PC-9 (cell line): ENCODE measurements around the gene PPAN. TPM values are rescaled to one million over a fixed set of nuclear protein-coding genes. Genes with fewer than 3 reads are reported as not detected.

Source experiments
- BruUV-seq: library from RNA; stranded (reverse); fragments of 400-500 nt; replicated peaks from 2 replicates; lab custom pipeline; 2021; lab: Mats Ljungman, UMichigan
- CTCF ChIA-PET: fragments of 300-600 bp; sonication (Branson Sonifier 250); formaldehyde crosslinking; loops from one replicate; lab custom pipeline; 2022; ENCODE audit warnings: antibody characterized with exemption; lab: Charles Lee
- POLR2A ChIA-PET: fragments of 300-600 bp; sonication (Branson Sonifier 250); formaldehyde crosslinking; loops from one replicate; lab custom pipeline; 2022; ENCODE audit warnings: antibody characterized with exemption; ENCODE audit not compliant: unreplicated experiment; lab: Charles Lee
- DNase-seq, 2 experiments: peaks; one replicate each; pipeline versions ENCODE4 v3.0.0 to v3.0.0-alpha.2; 2015 to 2022; ENCODE audit warnings: mixed read lengths in 1 of 2
- H2AFZ ChIP-seq: fragments of 200-600 bp; sonication (generic); 2 replicates; pipeline ENCODE4 v1.8.1; 2017; ENCODE audit warnings: antibody characterized with exemption
- H3F3A ChIP-seq: fragments of 200-600 bp; sonication (generic); 2 replicates; pipeline ENCODE4 v1.8.1; 2017; ENCODE audit warnings: antibody characterized with exemption, mild to moderate bottlenecking, low read depth; ENCODE audit not compliant: insufficient read depth
- H3K27ac ChIP-seq: fragments of 200-600 bp; sonication (generic); 2 replicates; pipeline ENCODE4 v1.6.1; 2016; ENCODE audit warnings: mixed run types
- H3K27me3 ChIP-seq: fragments of 200-600 bp; sonication (generic); 2 replicates; pipeline ENCODE4 v1.6.1; 2016; ENCODE audit warnings: low read depth, mixed run types; ENCODE audit not compliant: insufficient read depth
- H3K36me3 ChIP-seq: fragments of 200-600 bp; sonication (generic); 2 replicates; pipeline ENCODE4 v1.6.1; 2016; ENCODE audit warnings: low read depth, mixed run types
- H3K4me1 ChIP-seq: fragments of 200-600 bp; sonication (generic); replicated peaks from 2 replicates; pipeline ENCODE4 v1.6.1; 2016; ENCODE audit warnings: mixed run types; ENCODE audit not compliant: insufficient read depth
- H3K4me2 ChIP-seq: fragments of 200-600 bp; sonication (generic); 2 replicates; pipeline ENCODE4 v1.6.1; 2017; ENCODE audit warnings: mixed run types
- H3K4me3 ChIP-seq: fragments of 200-600 bp; sonication (generic); 2 replicates; pipeline ENCODE4 v1.6.1; 2016; ENCODE audit warnings: mixed run types
- H3K79me2 ChIP-seq: fragments of 200-600 bp; sonication (generic); 2 replicates; pipeline ENCODE4 v1.6.1; 2017; ENCODE audit warnings: low read depth, mixed run types
- H3K9me2 ChIP-seq: fragments of 200-600 bp; sonication (generic); 2 replicates; pipeline ENCODE4 v1.8.1; 2017; ENCODE audit warnings: mild to moderate bottlenecking; ENCODE audit not compliant: insufficient read depth
- H3K9me3 ChIP-seq: fragments of 200-600 bp; sonication (generic); 2 replicates; pipeline ENCODE4 v1.8.1; 2016; ENCODE audit warnings: low read depth; ENCODE audit not compliant: insufficient read depth
- H4K20me1 ChIP-seq: fragments of 200-600 bp; sonication (generic); 2 replicates; pipeline ENCODE4 v1.8.1; 2017; ENCODE audit not compliant: insufficient read depth
- EZH2 ChIP-seq: fragments of 200-600 bp; sonication (generic); IDR thresholded peaks from 2 replicates; pipeline ENCODE4 v1.8.0; 2017; ENCODE audit warnings: antibody characterized with exemption, low read depth
- intact Hi-C: fragments of 100-400 bp; cut with micrococcal nuclease; formaldehyde crosslinking; loops from one replicate; pipeline ENCODE4 v1.10.0; 2022; ENCODE audit not compliant: unreplicated experiment
- total RNA-seq: library from RNA; stranded (reverse); gene quantifications from 2 replicates; pipeline ENCODE4 v1.2.3, GENCODE V29; 2021
- TF ChIP-seq, protein P1 (sequence below): fragments of 200-600 bp; sonication (generic); conservative IDR thresholded peaks from 2 replicates; pipeline ENCODE4 v1.6.1; 2017; ENCODE audit warnings: mixed run types, antibody characterized with exemption, mild to moderate bottlenecking, moderate library complexity

Gene PPAN
- total RNA-seq, 1 experiment from 2014 or later: 41.0 TPM

- DNase-seq: no peak
- Histone ChIP-seq H3K9me2 (no peaks in the 10 kb centered on the region), H3K79me2 (no peaks in the 10 kb centered on the region), H3K4me2 (no peak overlapping the region), H3K9me3 (no peaks in the 10 kb centered on the region), H3K27ac (no peak overlapping the region), H3K36me3 (0 out of 2 replicates have a peak, but pooled peaks cover 8% of the 10 kb centered on the region), H3K4me3 (no peak overlapping the region), H3K27me3 (no peaks in the 10 kb centered on the region), H4K20me1 (no peaks in the 10 kb centered on the region), H3K4me1 (no peaks in the 10 kb centered on the region), H2AFZ (no peak overlapping the region), H3F3A (peaks cover 64% of the 10 kb centered on the region)
- CTCF ChIA-PET: interaction anchor here (0.7 kb wide), 1 partner anchor 32 kb away, joined by 6 read pairs; no protein-coding TSS in a partner anchor
- POLR2A ChIA-PET: no interaction called here
- intact Hi-C loops: no loop called here
- no peak for TF ChIP-seq EZH2
- TF ChIP-seq, protein P1, sequence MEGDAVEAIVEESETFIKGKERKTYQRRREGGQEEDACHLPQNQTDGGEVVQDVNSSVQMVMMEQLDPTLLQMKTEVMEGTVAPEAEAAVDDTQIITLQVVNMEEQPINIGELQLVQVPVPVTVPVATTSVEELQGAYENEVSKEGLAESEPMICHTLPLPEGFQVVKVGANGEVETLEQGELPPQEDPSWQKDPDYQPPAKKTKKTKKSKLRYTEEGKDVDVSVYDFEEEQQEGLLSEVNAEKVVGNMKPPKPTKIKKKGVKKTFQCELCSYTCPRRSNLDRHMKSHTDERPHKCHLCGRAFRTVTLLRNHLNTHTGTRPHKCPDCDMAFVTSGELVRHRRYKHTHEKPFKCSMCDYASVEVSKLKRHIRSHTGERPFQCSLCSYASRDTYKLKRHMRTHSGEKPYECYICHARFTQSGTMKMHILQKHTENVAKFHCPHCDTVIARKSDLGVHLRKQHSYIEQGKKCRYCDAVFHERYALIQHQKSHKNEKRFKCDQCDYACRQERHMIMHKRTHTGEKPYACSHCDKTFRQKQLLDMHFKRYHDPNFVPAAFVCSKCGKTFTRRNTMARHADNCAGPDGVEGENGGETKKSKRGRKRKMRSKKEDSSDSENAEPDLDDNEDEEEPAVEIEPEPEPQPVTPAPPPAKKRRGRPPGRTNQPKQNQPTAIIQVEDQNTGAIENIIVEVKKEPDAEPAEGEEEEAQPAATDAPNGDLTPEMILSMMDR: no peak
- no TSS peak for BruUV-seq
These were observed 20.1 kb downstream of the PPAN start for GRCh38 chr19:10126213-10126639.

GRCh38 chr19:10132905-10133304 lies 26.7 kb downstream of the PPAN start:
- Histone ChIP-seq H3K9me2 (no peaks in the 10 kb centered on the region), H2AFZ (no peak overlapping the region), H3K9me3 (no peaks in the 10 kb centered on the region), H3K4me1 (no peaks in the 10 kb centered on the region), H3K4me3 (no peak overlapping the region), H4K20me1 (no peaks in the 10 kb centered on the region), H3K36me3 (peaks cover 34% of the 10 kb centered on the region), H3K79me2 (no peaks in the 10 kb centered on the region), H3K27ac (no peak overlapping the region), H3K27me3 (no peaks in the 10 kb centered on the region), H3F3A (peaks cover 26% of the 10 kb centered on the region), H3K4me2 (no peak overlapping the region)
- no peak for DNase-seq
- intact Hi-C loops: no loop called here
- TF ChIP-seq, protein P1: no peak
- TF ChIP-seq EZH2: no peak
- no TSS peak for BruUV-seq
- POLR2A ChIA-PET: interaction anchor here (0.7 kb wide), 1 partner anchor 27 kb away, joined by 4 read pairs; no protein-coding TSS in a partner anchor
- CTCF ChIA-PET: no interaction called here

DNA sequence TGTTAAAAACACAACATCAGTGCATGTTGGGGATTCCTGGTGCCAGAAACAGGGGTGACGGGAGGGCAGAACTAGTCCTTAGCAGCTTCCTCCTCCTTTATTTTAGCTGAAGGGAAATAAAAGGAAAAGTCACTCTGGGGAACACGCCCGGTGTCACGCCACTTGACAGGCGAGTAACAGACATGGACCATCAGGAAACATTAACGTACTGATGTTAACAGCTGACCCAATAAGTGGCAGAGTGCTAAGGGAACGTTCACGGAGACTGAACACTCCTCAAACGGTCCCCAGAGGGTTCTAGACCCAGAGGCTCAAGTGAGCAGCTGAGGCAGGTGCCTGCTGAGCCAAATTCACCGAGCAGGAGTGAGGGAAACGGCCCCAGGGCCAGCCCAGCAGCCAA lies 27.4 kb downstream of the PPAN start:
- Histone ChIP-seq H3K9me2 (no peaks in the 10 kb centered on the region), H3F3A (peaks cover 21% of the 10 kb centered on the region), H4K20me1 (no peaks in the 10 kb centered on the region), H3K36me3 (peaks cover 34% of the 10 kb centered on the region), H2AFZ (no peak overlapping the region), H3K27ac (no peak overlapping the region), H3K4me3 (no peak overlapping the region), H3K79me2 (no peaks in the 10 kb centered on the region), H3K4me1 (no peaks in the 10 kb centered on the region), H3K4me2 (no peak overlapping the region), H3K9me3 (no peaks in the 10 kb centered on the region), H3K27me3 (no peaks in the 10 kb centered on the region)
- no peak for DNase-seq
- CTCF ChIA-PET: no interaction called here
- intact Hi-C loops: no loop called here
- BruUV-seq: no TSS peak
- TF ChIP-seq, protein P1: no peak
- TF ChIP-seq EZH2: no peak
- POLR2A ChIA-PET: no interaction called here
